Testis (tissue), 2 donors: ENCODE results near the gene CCN2.

ENCODE experiments used
- CTCF ChIP-seq, 3 experiments: fragments of 450-650 bp in 2 of 3; fragments of 200-600 bp in 1 of 3; sonication (generic) in 1 of 3; IDR thresholded peaks; one replicate each; pipeline ENCODE4 v1.5.1; 2016 to 2019; ENCODE audit warnings: antibody characterized with exemption in 3 of 3, mild to moderate bottlenecking in 2 of 3, moderate library complexity in 1 of 3
- POLR2A ChIP-seq: fragments of 450-650 bp; IDR thresholded peaks from one replicate; pipeline ENCODE4 v1.6.1; 2017; ENCODE audit warnings: antibody characterized with exemption, mild to moderate bottlenecking, moderate library complexity

- no peak for TF ChIP-seq CTCF (IDR thresholded peaks at IDR 0.05)
- no peak for TF ChIP-seq POLR2A
Observed at GRCh38 chr6:131958095-131958494, 6.9 kb upstream of the CCN2 start.
